SK-N-SH (cell line): Measurements from ENCODE around the gene KIFAP3. TPM values are rescaled to one million over a fixed set of nuclear protein-coding genes. Genes with fewer than 3 reads are reported as not detected.

ENCODE experiments used
- CTCF ChIA-PET: fragments of 300-600, 350-600 bp; formaldehyde crosslinking; extraction: SDS; loops from one replicate; lab custom pipeline; 2021; lab: Yijun Ruan, JAX
- POLR2A ChIA-PET: fragments of 350-600 bp; sonication (Branson Sonifier 250); formaldehyde crosslinking; extraction: SDS; loops from one replicate; lab custom pipeline; 2020; ENCODE audit warnings: antibody characterized with exemption, inconsistent platforms; lab: Yijun Ruan, JAX
- DNase-seq: peaks from one replicate; pipeline ENCODE4 v3.0.0; 2012
- H2AFZ ChIP-seq: fragments of 200-600 bp; sonication (generic); 2 replicates; pipeline ENCODE4 v1.8.1; 2016; ENCODE audit warnings: antibody characterized with exemption, mild to moderate bottlenecking, low read depth
- H3F3A ChIP-seq: fragments of 200-600 bp; sonication (generic); replicated peaks from 2 replicates; pipeline ENCODE3; 2016; ENCODE audit warnings: antibody characterized with exemption, mild to moderate bottlenecking; ENCODE audit not compliant: insufficient read depth
- H3K27ac ChIP-seq, 2 experiments: fragments of 200-500 bp in 1 of 2; fragments of 200-600 bp in 1 of 2; sonication (Bioruptor generic) in 1 of 2; sonication (generic), shearing (Covaris generic) in 1 of 2; 2 replicates each; pipeline versions ENCODE4 v1.5.1 to v1.6.1; 2014 to 2016; ENCODE audit warnings: low read depth in 2 of 2, inconsistent platforms in 1 of 2, low read length in 1 of 2, mild to moderate bottlenecking in 1 of 2, mixed read lengths in 1 of 2
- H3K27me3 ChIP-seq: fragments of 200-600 bp; sonication (generic), shearing (Covaris generic); 2 replicates; pipeline ENCODE4 v1.6.1; 2016; ENCODE audit warnings: mixed run types; ENCODE audit not compliant: insufficient read depth
- H3K36me3 ChIP-seq, 2 experiments: fragments of 200-500 bp in 1 of 2; fragments of 200-600 bp in 1 of 2; sonication (Bioruptor generic) in 1 of 2; sonication (generic) in 1 of 2; replicated peaks in 1 of 2; 2 replicates each; pipeline versions ENCODE3 to v1.5.1; 2014 to 2016; ENCODE audit warnings: low read length in 1 of 2, mild to moderate bottlenecking in 1 of 2; ENCODE audit not compliant: insufficient read depth in 2 of 2, control insufficient read depth in 1 of 2
- H3K4me1 ChIP-seq, 2 experiments: fragments of 200-500 bp in 1 of 2; fragments of 200-600 bp in 1 of 2; sonication (Bioruptor generic) in 1 of 2; sonication (generic), shearing (Covaris generic) in 1 of 2; 2 replicates each; pipeline versions ENCODE4 v1.5.1 to v1.6.1; 2014 to 2016; ENCODE audit warnings: low read depth in 1 of 2, low read length in 1 of 2, mixed run types in 1 of 2; ENCODE audit not compliant: insufficient read depth in 2 of 2, control insufficient read depth in 1 of 2
- H3K4me2 ChIP-seq: fragments of 200-600 bp; sonication (generic), shearing (Covaris generic); 2 replicates; pipeline ENCODE4 v1.6.1; 2017; ENCODE audit warnings: mixed run types
- H3K4me3 ChIP-seq, 2 experiments: fragments of 200-500 bp in 1 of 2; fragments of 200-600 bp in 1 of 2; sonication (Bioruptor generic) in 1 of 2; sonication (generic), shearing (Covaris generic) in 1 of 2; 2 replicates each; pipeline versions ENCODE4 v1.5.1 to v1.8.1; 2014 to 2016; ENCODE audit warnings: low read depth in 2 of 2, inconsistent platforms in 1 of 2, low read length in 1 of 2, mild to moderate bottlenecking in 1 of 2, mixed read lengths in 1 of 2, moderate library complexity in 1 of 2
- H3K79me2 ChIP-seq: fragments of 200-600 bp; sonication (generic); 2 replicates; pipeline ENCODE4 v1.8.1; 2017; ENCODE audit warnings: mild to moderate bottlenecking; ENCODE audit not compliant: insufficient read depth
- H3K9ac ChIP-seq: fragments of 200-600 bp; sonication (generic); 2 replicates; pipeline ENCODE4 v1.6.1; 2017; ENCODE audit warnings: mixed run types
- H3K9me2 ChIP-seq: fragments of 200-600 bp; sonication (generic); 2 replicates; pipeline ENCODE4 v1.6.1; 2017; ENCODE audit warnings: mixed run types
- H3K9me3 ChIP-seq: fragments of 200-600 bp; sonication (generic); 2 replicates; pipeline ENCODE4 v1.6.1; 2017; ENCODE audit warnings: mixed run types, mild to moderate bottlenecking, moderate library complexity
- H4K20me1 ChIP-seq: fragments of 200-600 bp; sonication (generic); 2 replicates; pipeline ENCODE4 v1.6.1; 2017; ENCODE audit warnings: mild to moderate bottlenecking, mixed run types; ENCODE audit not compliant: insufficient read depth
- EP300 ChIP-seq, 2 experiments: IDR thresholded peaks; 2 replicates each; pipeline versions ENCODE4 v1.4.0 to v1.6.1; 2012; ENCODE audit warnings: borderline replicate concordance in 1 of 2, low read depth in 1 of 2, low read length in 1 of 2
- GABPA ChIP-seq: IDR thresholded peaks from 2 replicates; pipeline ENCODE4 v1.4.0; 2012; ENCODE audit warnings: low read depth, mild to moderate bottlenecking
- GATA2 ChIP-seq: sonication (generic); formaldehyde crosslinking; IDR thresholded peaks from 2 replicates; pipeline ENCODE4 v1.5.0; 2020; ENCODE audit warnings: mild to moderate bottlenecking, missing genetic modification reagents
- MEF2A ChIP-seq: IDR thresholded peaks from 2 replicates; pipeline ENCODE4 v1.4.0; 2012; ENCODE audit warnings: low read depth, borderline replicate concordance
- RCOR1 ChIP-seq: fragments of 150-350 bp; IDR thresholded peaks from 2 replicates; pipeline ENCODE4 v1.6.1; 2017; ENCODE audit warnings: antibody characterized with exemption, low read length
- RFX5 ChIP-seq: IDR thresholded peaks from 2 replicates; pipeline ENCODE4 v1.6.1; 2012; ENCODE audit warnings: mild to moderate bottlenecking, improper control_type of control experiment, low read length
- RXRA ChIP-seq: IDR thresholded peaks from 2 replicates; pipeline ENCODE4 v1.4.0; 2012; ENCODE audit warnings: low read depth, mild to moderate bottlenecking, borderline replicate concordance
- YY1 ChIP-seq: IDR thresholded peaks from 2 replicates; pipeline ENCODE4 v1.4.0; 2012; ENCODE audit warnings: low read depth, mild to moderate bottlenecking
- WGBS: methylation state at CpG from one replicate; pipeline ENCODE4 v1.1.6; 2017; ENCODE audit warnings: low lambda C conversion rate; 5-methylcytosine and 5-hydroxymethylcytosine counted together
- polyA plus RNA-seq, 3 experiments: library from polyadenylated mRNA; depleted of rRNA; stranded (reverse); fragments of >200 nt; gene quantifications; 2 replicates each; pipeline ENCODE4 v1.2.3, GENCODE V29; 2012
- TF ChIP-seq, protein P1 (sequence below): IDR thresholded peaks from 2 replicates; pipeline ENCODE4 v1.6.1; 2012; ENCODE audit warnings: mild to moderate bottlenecking, low read depth, low read length, moderate library complexity
- TF ChIP-seq, protein P2 (sequence below): IDR thresholded peaks from 2 replicates; pipeline ENCODE4 v1.4.0; 2012; ENCODE audit warnings: low read depth, borderline replicate concordance
- TF ChIP-seq, protein P3 (sequence below): IDR thresholded peaks from 2 replicates; pipeline ENCODE4 v1.4.0; 2012; ENCODE audit warnings: low read depth, borderline replicate concordance
- TF ChIP-seq, protein P4 (sequence below): IDR thresholded peaks from 2 replicates; pipeline ENCODE4; 2012

Gene KIFAP3
- polyA plus RNA-seq, 1 of the 3 experiments (the other 2 are of a cell fraction), result 10.7 TPM

DNA sequence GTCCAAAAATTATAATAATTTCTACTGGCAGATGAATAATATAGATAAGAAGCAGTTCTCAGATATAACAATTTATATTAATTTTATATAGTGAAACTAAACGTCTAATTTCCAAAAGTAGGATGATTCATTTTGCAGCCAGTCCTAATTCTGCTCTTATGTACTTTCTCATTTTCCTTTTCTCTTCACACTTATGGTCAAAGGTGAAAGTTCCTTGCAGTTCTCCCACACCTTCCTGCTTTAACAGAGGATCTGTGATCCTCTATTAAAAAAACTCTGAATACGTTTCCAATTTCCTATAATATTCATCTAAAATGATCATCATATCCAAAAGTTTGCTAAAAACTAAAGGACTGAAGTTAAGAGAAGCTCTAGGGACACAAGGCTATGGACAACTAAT, 78.5 kb downstream of the KIFAP3 start (continued):
- TF ChIP-seq, protein P1, sequence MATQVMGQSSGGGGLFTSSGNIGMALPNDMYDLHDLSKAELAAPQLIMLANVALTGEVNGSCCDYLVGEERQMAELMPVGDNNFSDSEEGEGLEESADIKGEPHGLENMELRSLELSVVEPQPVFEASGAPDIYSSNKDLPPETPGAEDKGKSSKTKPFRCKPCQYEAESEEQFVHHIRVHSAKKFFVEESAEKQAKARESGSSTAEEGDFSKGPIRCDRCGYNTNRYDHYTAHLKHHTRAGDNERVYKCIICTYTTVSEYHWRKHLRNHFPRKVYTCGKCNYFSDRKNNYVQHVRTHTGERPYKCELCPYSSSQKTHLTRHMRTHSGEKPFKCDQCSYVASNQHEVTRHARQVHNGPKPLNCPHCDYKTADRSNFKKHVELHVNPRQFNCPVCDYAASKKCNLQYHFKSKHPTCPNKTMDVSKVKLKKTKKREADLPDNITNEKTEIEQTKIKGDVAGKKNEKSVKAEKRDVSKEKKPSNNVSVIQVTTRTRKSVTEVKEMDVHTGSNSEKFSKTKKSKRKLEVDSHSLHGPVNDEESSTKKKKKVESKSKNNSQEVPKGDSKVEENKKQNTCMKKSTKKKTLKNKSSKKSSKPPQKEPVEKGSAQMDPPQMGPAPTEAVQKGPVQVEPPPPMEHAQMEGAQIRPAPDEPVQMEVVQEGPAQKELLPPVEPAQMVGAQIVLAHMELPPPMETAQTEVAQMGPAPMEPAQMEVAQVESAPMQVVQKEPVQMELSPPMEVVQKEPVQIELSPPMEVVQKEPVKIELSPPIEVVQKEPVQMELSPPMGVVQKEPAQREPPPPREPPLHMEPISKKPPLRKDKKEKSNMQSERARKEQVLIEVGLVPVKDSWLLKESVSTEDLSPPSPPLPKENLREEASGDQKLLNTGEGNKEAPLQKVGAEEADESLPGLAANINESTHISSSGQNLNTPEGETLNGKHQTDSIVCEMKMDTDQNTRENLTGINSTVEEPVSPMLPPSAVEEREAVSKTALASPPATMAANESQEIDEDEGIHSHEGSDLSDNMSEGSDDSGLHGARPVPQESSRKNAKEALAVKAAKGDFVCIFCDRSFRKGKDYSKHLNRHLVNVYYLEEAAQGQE, result no peak
- TF ChIP-seq EP300 (IDR thresholded peaks at IDR 0.05; ENCODE audit: borderline replicate concordance in 1 of 2, low read depth in 1 of 2, low read length in 1 of 2), result no peak
- TF ChIP-seq, protein P2, sequence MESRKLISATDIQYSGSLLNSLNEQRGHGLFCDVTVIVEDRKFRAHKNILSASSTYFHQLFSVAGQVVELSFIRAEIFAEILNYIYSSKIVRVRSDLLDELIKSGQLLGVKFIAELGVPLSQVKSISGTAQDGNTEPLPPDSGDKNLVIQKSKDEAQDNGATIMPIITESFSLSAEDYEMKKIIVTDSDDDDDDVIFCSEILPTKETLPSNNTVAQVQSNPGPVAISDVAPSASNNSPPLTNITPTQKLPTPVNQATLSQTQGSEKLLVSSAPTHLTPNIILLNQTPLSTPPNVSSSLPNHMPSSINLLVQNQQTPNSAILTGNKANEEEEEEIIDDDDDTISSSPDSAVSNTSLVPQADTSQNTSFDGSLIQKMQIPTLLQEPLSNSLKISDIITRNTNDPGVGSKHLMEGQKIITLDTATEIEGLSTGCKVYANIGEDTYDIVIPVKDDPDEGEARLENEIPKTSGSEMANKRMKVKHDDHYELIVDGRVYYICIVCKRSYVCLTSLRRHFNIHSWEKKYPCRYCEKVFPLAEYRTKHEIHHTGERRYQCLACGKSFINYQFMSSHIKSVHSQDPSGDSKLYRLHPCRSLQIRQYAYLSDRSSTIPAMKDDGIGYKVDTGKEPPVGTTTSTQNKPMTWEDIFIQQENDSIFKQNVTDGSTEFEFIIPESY, result no peak
- TF ChIP-seq RCOR1, result no peak
- TF ChIP-seq, protein P3, sequence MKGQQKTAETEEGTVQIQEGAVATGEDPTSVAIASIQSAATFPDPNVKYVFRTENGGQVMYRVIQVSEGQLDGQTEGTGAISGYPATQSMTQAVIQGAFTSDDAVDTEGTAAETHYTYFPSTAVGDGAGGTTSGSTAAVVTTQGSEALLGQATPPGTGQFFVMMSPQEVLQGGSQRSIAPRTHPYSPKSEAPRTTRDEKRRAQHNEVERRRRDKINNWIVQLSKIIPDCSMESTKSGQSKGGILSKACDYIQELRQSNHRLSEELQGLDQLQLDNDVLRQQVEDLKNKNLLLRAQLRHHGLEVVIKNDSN, result no peak
- TF ChIP-seq, all 33 proteins: peak for 0

- H3K9me3 ChIP-seq, result no peaks in the 10 kb centered on the region
- no peak overlapping the region for H3K9ac ChIP-seq
- no peaks in the 10 kb centered on the region for H3K27me3 ChIP-seq
- WGBS, result 64% methylated on average over 2 of the region's 2 CpGs
- H3K36me3 ChIP-seq, result no peaks in the 10 kb centered on the region
- ChIA-PET CTCF (no interaction called here), POLR2A (no interaction called here)
- H3K4me3 ChIP-seq, result no peak overlapping the region
- no peaks in the 10 kb centered on the region for H3K9me2 ChIP-seq
- no peaks in the 10 kb centered on the region for H3K79me2 ChIP-seq
- TF ChIP-seq RFX5 (no peak), YY1 (no peak), GATA2 (no peak), MEF2A (no peak), RXRA (no peak), GABPA (no peak), RCOR1 (no peak)
- TF ChIP-seq, protein P1, result no peak
- TF ChIP-seq, protein P4, sequence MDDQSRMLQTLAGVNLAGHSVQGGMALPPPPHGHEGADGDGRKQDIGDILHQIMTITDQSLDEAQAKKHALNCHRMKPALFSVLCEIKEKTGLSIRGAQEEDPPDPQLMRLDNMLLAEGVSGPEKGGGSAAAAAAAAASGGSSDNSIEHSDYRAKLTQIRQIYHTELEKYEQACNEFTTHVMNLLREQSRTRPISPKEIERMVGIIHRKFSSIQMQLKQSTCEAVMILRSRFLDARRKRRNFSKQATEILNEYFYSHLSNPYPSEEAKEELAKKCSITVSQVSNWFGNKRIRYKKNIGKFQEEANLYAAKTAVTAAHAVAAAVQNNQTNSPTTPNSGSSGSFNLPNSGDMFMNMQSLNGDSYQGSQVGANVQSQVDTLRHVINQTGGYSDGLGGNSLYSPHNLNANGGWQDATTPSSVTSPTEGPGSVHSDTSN, result no peak
- TF ChIP-seq, protein P3, result no peak
- H3K4me1 ChIP-seq, result no peaks in the 10 kb centered on the region; a peak in 1 of 4 replicates
- no peaks in the 10 kb centered on the region for H4K20me1 ChIP-seq
- DNase-seq, result no peak
- peaks cover 9% of the 10 kb centered on the region for H3F3A ChIP-seq
- H2AFZ ChIP-seq, result no peak overlapping the region
- H3K27ac ChIP-seq, result no peak overlapping the region
- no peak overlapping the region for H3K4me2 ChIP-seq
Measured at GRCh38 chr1:169989246-169989645, 85.2 kb downstream of the KIFAP3 start.
